GM06990 (cell line): Measurements from ENCODE around the gene DNM1.

Source experiments
- DNase-seq: peaks from one replicate; pipeline ENCODE4 v3.0.0-alpha.2; 2011; ENCODE audit not compliant: insufficient read length; ENCODE audit errors: extremely low read depth
- H3K27me3 ChIP-seq: replicated peaks from 2 replicates; pipeline ENCODE4 v1.6.0; 2011; ENCODE audit warnings: low read length; ENCODE audit not compliant: control insufficient read depth, insufficient read depth
- H3K36me3 ChIP-seq: 2 replicates; pipeline ENCODE4 v1.5.1; 2011; ENCODE audit warnings: low read length; ENCODE audit not compliant: control insufficient read depth, insufficient read depth
- H3K4me3 ChIP-seq: replicated peaks from 2 replicates; pipeline ENCODE4 v1.5.1; 2011; ENCODE audit warnings: low read depth, mild to moderate bottlenecking, control low read depth, low read length
- TF ChIP-seq, protein P1 (sequence below): IDR thresholded peaks from 2 replicates; pipeline ENCODE4 v1.5.1; 2011; ENCODE audit warnings: low read length, control low read depth, mild to moderate bottlenecking, inconsistent platforms; ENCODE audit not compliant: insufficient read depth, poor library complexity, severe bottlenecking

DNM1 gene

DNA sequence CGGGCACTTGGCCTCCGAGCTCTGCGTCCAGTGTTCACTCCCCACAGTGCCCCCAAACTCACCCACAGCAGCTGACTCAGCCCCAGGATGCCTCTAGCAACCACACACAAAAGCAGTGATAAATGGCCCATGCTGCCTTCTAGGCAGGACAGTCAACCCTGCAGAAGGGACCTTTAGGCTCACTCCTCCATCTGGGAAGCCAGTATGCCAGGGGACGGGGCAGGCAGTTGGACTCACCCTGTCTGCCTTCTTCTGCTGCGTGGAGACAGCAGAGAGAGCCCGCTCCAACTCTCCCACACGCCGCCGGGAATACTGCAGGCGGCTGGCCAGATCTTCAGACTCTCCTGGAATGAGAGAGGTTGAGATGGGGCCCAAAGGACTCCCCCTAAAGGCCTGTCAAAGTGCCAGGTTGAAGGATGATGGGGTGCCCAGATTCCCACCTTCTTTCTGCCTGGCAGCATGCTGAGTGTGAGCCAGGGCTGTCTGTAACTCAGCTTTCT, 62.2 kb downstream of the DNM1 start:
- Histone ChIP-seq H3K4me3 (no peak overlapping the region), H3K27me3 (no peaks in the 10 kb centered on the region), H3K36me3 (peaks cover 25% of the 10 kb centered on the region)
- TF ChIP-seq, protein P1, sequence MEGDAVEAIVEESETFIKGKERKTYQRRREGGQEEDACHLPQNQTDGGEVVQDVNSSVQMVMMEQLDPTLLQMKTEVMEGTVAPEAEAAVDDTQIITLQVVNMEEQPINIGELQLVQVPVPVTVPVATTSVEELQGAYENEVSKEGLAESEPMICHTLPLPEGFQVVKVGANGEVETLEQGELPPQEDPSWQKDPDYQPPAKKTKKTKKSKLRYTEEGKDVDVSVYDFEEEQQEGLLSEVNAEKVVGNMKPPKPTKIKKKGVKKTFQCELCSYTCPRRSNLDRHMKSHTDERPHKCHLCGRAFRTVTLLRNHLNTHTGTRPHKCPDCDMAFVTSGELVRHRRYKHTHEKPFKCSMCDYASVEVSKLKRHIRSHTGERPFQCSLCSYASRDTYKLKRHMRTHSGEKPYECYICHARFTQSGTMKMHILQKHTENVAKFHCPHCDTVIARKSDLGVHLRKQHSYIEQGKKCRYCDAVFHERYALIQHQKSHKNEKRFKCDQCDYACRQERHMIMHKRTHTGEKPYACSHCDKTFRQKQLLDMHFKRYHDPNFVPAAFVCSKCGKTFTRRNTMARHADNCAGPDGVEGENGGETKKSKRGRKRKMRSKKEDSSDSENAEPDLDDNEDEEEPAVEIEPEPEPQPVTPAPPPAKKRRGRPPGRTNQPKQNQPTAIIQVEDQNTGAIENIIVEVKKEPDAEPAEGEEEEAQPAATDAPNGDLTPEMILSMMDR, result no peak
- no peak for DNase-seq

DNA sequence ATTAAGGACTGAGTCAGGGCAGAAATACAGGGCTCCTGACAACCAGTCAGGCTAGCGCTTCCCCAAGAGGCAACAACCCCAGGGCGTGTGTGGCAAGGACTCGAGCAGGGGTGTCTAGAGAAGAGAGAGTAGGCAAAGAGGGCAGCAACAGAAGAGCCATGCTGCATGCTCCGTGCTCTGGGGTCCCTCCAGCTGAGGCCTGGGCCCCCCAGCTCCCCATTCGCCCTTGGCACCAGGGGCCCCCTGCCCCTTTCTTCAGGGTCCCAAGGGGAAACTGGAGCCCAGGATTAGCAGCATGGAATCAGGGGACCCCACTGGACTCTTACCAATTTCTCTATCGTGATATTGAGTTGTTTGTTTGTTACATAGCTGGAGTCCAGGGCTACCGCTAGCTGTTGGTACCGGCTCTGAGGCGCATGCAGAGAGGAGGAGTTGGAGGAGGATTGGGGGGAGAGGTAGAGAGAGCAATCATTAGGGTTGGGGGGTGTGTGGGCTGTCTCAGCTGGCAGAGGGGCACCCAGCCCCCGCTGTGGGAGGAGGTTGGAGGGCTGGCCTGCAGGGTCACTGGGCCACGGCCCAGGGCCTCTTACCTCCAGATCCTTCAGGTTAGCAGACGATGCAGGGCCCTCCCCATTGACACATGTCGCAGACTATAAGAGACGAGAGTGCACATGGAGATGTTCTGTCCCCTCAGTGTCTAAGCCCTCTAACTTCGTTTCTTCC, 63.9 kb downstream of the DNM1 start:
- TF ChIP-seq, protein P1, result no peak
- no peak for DNase-seq
- H3K4me3 ChIP-seq, result no peak overlapping the region
- H3K36me3 ChIP-seq, result peaks cover 31% of the 10 kb centered on the region
- no peaks in the 10 kb centered on the region for H3K27me3 ChIP-seq

DNA sequence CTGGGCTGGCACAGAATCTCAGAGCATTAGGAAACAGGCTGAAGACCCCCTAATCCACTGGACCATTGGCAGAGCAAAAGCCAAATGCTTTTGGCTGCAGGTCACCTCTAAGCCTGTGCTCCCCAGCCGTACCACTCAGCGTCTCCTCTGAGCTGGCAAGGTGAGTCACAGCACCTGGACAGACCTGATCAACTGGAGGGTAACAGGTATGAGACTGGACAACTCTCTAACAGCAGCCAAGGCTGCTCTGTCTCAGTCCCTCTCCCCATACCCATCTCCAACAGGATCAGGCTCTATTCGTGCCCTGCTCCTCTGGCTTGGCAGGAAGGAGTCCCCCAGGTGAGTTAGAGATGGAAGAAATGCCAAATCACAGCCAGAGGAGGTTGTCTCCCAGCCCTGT, 67.9 kb downstream of the DNM1 start:
- TF ChIP-seq, protein P1, result no peak
- Histone ChIP-seq H3K4me3 (no peak overlapping the region), H3K27me3 (no peaks in the 10 kb centered on the region), H3K36me3 (peaks cover 24% of the 10 kb centered on the region)
- no peak for DNase-seq

DNA sequence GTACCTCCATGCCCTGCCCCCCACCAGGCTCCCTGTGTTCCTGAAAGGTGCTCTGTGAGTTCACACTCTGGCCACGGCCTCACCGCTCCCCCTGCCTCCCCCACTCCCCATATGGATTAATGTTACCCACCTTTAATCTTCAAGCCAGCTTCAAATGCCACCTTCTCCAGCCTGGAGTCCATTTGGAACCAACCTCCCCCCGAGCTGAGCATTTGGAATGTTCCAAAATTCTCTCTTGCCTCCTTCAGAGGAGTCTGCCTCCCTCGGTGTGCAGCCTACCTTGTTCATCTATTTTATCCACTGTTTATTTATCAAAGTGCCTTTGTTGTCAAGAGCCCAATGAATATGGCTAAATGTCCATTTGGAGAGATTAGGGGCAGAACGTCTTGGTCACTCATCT, 68.3 kb downstream of the DNM1 start:
- Histone ChIP-seq H3K4me3 (no peak overlapping the region), H3K27me3 (no peaks in the 10 kb centered on the region), H3K36me3 (peaks cover 24% of the 10 kb centered on the region)
- DNase-seq, result no peak
- TF ChIP-seq, protein P1, result no peak

DNA sequence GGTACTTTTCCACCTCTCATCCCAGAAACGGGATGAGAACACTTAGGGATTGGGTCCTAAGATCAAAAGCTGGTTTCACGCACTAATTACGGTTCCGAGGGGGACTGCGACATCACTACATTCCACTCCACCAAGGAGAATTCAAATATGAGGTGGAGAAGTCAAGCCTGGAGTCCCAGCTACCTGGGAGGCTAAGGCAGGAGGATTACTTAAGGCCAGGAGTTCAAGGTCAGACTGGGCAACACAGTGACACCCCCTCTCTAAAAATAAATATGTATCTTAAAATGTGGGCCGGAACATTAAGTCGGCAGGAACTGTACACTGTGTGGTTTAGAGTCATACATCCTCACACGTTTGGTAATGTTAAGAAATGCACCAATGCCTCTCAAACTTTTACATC, 71.1 kb downstream of the DNM1 start:
- TF ChIP-seq, protein P1, result no peak
- H3K4me3 ChIP-seq, result no peak overlapping the region; the same call in 1 of the 2 replicates
- H3K36me3 ChIP-seq, result peaks cover 10% of the 10 kb centered on the region
- no peaks in the 10 kb centered on the region for H3K27me3 ChIP-seq
- no peak for DNase-seq
